CD4-positive, alpha-beta T cell (primary cell): ENCODE measurements around the gene C19orf25. TPM values are rescaled to one million over a fixed set of nuclear protein-coding genes. Genes with fewer than 3 reads are reported as not detected.

Experiments used
- ATAC-seq: fragments of 200-7000 bp; cut with Tn5 transposase; one replicate; pipeline ENCODE4 v1.10.0; 2022; ENCODE audit warnings: mild to moderate bottlenecking; ENCODE audit not compliant: poor library complexity
- CTCF ChIA-PET: fragments of 350-600 bp; sonication (Branson Sonifier 250); formaldehyde crosslinking; loops from one replicate; lab custom pipeline; 2021; ENCODE audit warnings: antibody characterized with exemption, inconsistent platforms; lab: Charles Lee
- POLR2A ChIA-PET: fragments of 350-600 bp; sonication (Branson Sonifier 250); formaldehyde crosslinking; loops from one replicate; lab custom pipeline; 2021; ENCODE audit warnings: antibody characterized with exemption, inconsistent platforms; lab: Charles Lee
- DNase-seq, 14 experiments: peaks; one replicate each; pipeline ENCODE4 v3.0.0-alpha.2; 2013 to 2020; ENCODE audit warnings: mixed read lengths in 2 of 14
- H3K27ac ChIP-seq, 2 donors: one replicate each; pipeline versions ENCODE4 v1.5.1 to v1.7.0; 2013; ENCODE audit warnings: low read length in 2 of 2, low read depth in 1 of 2, mild to moderate bottlenecking in 1 of 2
- H3K27me3 ChIP-seq, 2 experiments: 1 replicate in 1 of 2; 2 replicates in 1 of 2; pipeline versions ENCODE4 v1.6.1 to v1.7.0; 2013; ENCODE audit warnings: low read length in 2 of 2, control low read depth in 1 of 2, mild to moderate bottlenecking in 1 of 2, moderate library complexity in 1 of 2; ENCODE audit not compliant: insufficient read depth in 2 of 2, control insufficient read depth in 1 of 2
- H3K36me3 ChIP-seq: one replicate; pipeline ENCODE4 v1.6.1; 2013; ENCODE audit warnings: low read length, control low read depth; ENCODE audit not compliant: insufficient read depth
- H3K4me1 ChIP-seq: one replicate; pipeline ENCODE4 v1.6.1; 2013; ENCODE audit warnings: low read length, control low read depth; ENCODE audit not compliant: insufficient read depth
- H3K4me3 ChIP-seq: one replicate; pipeline ENCODE4 v1.5.1; 2013; ENCODE audit warnings: mild to moderate bottlenecking, low read length, moderate library complexity
- H3K9me3 ChIP-seq, 2 experiments: 1 replicate in 1 of 2; 2 replicates in 1 of 2; pipeline versions ENCODE4 v1.6.1 to v1.7.0; 2013; ENCODE audit warnings: low read length in 2 of 2, mild to moderate bottlenecking in 2 of 2, control low read depth in 1 of 2, moderate library complexity in 1 of 2; ENCODE audit not compliant: control insufficient read depth in 1 of 2, insufficient read depth in 1 of 2
- H3K27ac Mint-ChIP-seq: one replicate; pipeline ENCODE4 v1.8.0; 2020; ENCODE audit warnings: mixed read lengths
- H3K27me3 Mint-ChIP-seq: one replicate; pipeline ENCODE4 v1.8.0; 2021; ENCODE audit warnings: mixed read lengths
- H3K36me3 Mint-ChIP-seq: one replicate; pipeline ENCODE4 v1.8.0; 2021; ENCODE audit warnings: low read depth, mixed read lengths
- H3K4me1 Mint-ChIP-seq: one replicate; pipeline ENCODE4 v1.8.0; 2021; ENCODE audit warnings: low read depth, mixed read lengths
- H3K4me3 Mint-ChIP-seq: one replicate; pipeline ENCODE4 v1.8.0; 2020; ENCODE audit warnings: mild to moderate bottlenecking, mixed read lengths
- H3K9me3 Mint-ChIP-seq: one replicate; pipeline ENCODE4 v1.8.0; 2020; ENCODE audit warnings: mixed read lengths
- intact Hi-C, 2 experiments: fragments of 100-400 bp; cut with DNase I in 1 of 2; cut with micrococcal nuclease in 1 of 2; formaldehyde crosslinking; loops; one replicate each; pipeline versions ENCODE4 v1.15.1 to v1.9.0; 2023 to 2025; cut with DNase I, micrococcal nuclease
- total RNA-seq, 174 experiments: library from RNA in 2 of 174; stranded (reverse) in 2 of 174; gene quantifications; one replicate each; pipeline ENCODE4 v1.2.3 and lab custom pipeline; 2021 to 2026
- TF ChIP-seq, protein P1 (sequence below): fragments of 200-600 bp; IDR thresholded peaks from one replicate; pipeline ENCODE4 v1.8.0; 2022; ENCODE audit warnings: antibody characterized with exemption, mild to moderate bottlenecking

The C19orf25 gene
- total RNA-seq, 2 experiments from 2014 or later, result 14.9 to 15.8 TPM

DNA sequence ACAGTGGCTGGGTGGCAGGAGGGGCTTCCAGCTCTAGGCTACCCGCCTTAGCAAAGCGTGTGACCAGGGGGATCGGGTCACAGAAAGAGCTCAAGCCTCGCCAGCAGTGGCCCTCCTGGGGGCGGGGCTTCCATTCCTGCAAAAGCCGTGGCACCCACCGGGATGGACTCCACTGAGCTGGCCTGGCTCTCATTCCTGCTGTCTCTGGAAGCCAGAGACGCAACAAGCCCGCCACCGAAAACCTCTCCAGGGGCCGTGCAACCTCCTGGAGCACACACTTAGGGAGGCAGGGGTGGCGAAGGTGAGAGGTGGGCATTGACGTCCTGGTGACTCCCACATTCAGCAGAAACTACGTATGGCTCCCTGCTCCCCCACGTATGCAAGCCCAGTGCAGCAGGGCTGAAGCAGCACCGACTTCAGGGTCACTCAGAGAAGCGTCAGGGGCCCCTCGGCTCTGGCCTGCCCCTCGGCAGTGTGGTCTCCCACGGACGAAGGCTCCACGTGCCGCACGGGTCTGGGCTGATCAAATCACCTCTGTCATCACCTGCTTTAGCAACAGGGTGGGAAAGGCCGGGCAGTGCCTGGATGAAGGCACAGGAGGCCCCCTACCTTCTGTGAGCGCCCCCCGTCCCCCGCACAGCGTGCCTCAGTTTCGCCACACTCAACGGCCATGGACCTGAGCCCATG, 3.1 kb downstream of the C19orf25 start:
- H3K4me3 ChIP-seq, result no peak overlapping the region
- TF ChIP-seq, protein P1, sequence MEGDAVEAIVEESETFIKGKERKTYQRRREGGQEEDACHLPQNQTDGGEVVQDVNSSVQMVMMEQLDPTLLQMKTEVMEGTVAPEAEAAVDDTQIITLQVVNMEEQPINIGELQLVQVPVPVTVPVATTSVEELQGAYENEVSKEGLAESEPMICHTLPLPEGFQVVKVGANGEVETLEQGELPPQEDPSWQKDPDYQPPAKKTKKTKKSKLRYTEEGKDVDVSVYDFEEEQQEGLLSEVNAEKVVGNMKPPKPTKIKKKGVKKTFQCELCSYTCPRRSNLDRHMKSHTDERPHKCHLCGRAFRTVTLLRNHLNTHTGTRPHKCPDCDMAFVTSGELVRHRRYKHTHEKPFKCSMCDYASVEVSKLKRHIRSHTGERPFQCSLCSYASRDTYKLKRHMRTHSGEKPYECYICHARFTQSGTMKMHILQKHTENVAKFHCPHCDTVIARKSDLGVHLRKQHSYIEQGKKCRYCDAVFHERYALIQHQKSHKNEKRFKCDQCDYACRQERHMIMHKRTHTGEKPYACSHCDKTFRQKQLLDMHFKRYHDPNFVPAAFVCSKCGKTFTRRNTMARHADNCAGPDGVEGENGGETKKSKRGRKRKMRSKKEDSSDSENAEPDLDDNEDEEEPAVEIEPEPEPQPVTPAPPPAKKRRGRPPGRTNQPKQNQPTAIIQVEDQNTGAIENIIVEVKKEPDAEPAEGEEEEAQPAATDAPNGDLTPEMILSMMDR, result no peak
- Mint-ChIP-seq H3K4me1 (peaks cover 30% of the 10 kb centered on the region), H3K4me3 (no peak overlapping the region), H3K36me3 (peaks cover 11% of the 10 kb centered on the region), H3K27ac (no peak overlapping the region), H3K9me3 (no peaks in the 10 kb centered on the region), H3K27me3 (no peaks in the 10 kb centered on the region)
- no peak for ATAC-seq
- DNase-seq, result peak in 1 of 14 experiments; percentile 33
- ChIA-PET POLR2A (interaction anchor here (0.7 to 0.8 kb wide), 2 partner anchors 15 to 130 kb away, joined by 3 read pairs; partner anchors contain the start of gene REEP6), CTCF (no interaction called here)
- H3K36me3 ChIP-seq, result peaks cover 14% of the 10 kb centered on the region
- H3K27me3 ChIP-seq, result peaks cover 4 to 5% of the 10 kb centered on the region in 2 experiments
- peaks cover 0 to 3% of the 10 kb centered on the region in 2 experiments for H3K9me3 ChIP-seq
- H3K4me1 ChIP-seq, result peaks cover 44% of the 10 kb centered on the region
- H3K27ac ChIP-seq, result no peak overlapping the region
- intact Hi-C loops, result loop anchor here in 1 of 2 experiments (5.0 to 10.0 kb wide), 2 partner anchors 36 to 201 kb away; partner anchors contain the start of genes ADAMTSL5 and FAM174C

DNA sequence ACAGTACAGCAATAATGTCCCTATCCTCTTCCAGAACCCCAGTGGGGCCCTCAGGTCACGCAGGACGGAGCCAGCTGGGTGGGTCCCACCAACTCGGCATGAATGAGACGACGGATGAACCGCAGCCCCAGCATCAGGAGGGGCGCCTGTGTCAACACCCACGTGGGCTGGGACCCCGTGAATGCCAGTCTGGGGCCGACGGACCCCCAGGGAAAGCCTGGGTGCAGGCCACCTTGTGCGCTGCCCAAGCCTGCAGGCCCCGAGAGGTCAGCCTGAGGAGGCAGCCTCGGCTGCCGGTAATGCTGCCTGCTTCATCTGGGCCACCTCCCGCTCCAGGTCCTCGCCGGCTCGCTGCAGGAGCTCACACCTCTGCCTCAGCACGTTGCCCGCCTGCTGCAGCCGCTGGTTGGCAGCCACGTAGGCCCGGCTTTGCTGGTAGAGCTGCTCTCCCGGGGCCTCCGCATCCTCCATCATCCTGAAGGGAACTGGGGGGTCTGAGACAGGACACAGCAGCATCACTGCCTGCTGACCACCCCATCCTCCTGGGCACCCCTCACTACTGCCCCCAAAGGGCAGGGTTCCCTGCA, 4.2 kb downstream of the C19orf25 start:
- H3K27ac ChIP-seq, result no peak overlapping the region
- TF ChIP-seq, protein P1, result no peak
- H3K27ac Mint-ChIP-seq, result no peak overlapping the region
- peaks cover 30% of the 10 kb centered on the region for H3K4me1 Mint-ChIP-seq
- DNase-seq (peak in 1 of 14 experiments; percentile 32), ATAC-seq (no peak)
- H3K9me3 ChIP-seq, result peaks cover 0 to 5% of the 10 kb centered on the region in 2 experiments
- no peak overlapping the region for H3K4me3 ChIP-seq
- intact Hi-C loops, result loop anchor here in 1 of 2 experiments (5.0 to 10.0 kb wide), 2 partner anchors 37 to 200 kb away; partner anchors contain the start of genes ADAMTSL5 and FAM174C
- ChIA-PET CTCF (no interaction called here), POLR2A (interaction anchor here (0.7 kb wide), 1 partner anchor 131 kb away, joined by 3 read pairs; no protein-coding TSS in a partner anchor)
- H3K4me1 ChIP-seq, result peaks cover 54% of the 10 kb centered on the region
- H3K9me3 Mint-ChIP-seq, result no peaks in the 10 kb centered on the region
- H3K27me3 ChIP-seq, result peaks cover 4 to 5% of the 10 kb centered on the region in 2 experiments
- H3K4me3 Mint-ChIP-seq, result peak overlapping the region; percentile 20
- peaks cover 11% of the 10 kb centered on the region for H3K36me3 Mint-ChIP-seq
- H3K36me3 ChIP-seq, result peaks cover 14% of the 10 kb centered on the region
- no peaks in the 10 kb centered on the region for H3K27me3 Mint-ChIP-seq

DNA sequence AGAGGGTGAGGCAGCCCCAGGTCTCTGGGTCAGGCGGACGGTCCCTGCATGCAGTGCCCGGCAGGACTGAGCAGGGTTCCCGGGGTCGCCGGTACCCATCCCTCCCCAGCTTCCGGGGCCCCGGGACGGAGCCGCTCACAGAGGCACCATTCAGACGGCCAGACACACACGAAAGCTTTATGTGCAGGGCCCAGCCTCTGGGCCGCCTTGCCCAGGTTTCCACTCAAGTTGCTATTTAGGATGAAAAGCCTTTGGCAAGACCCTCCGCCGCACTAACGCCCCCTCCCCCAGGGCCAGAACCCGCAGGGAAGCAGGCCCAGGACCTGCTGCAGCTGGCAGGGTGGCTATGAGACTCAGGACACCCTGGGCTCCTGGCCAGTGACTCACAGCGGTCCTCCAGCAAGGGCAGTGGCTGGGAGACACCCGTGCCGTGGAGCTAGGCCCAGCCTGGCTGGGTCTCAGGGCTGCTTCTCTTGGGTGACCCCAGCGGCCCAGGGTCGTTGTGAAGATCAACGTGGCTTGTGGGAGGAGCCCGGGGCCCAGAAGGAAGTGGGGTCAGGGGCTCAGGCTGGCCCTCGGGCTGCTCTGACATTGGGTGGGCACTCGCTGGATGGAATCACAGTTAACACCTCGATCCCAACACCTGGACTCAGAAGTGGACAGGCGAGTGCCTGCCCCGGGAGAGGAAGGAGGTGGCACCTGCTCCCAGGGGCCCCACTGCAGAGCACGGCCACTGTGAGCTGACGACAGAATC, 4.8 kb downstream of the C19orf25 start:
- H3K4me3 ChIP-seq, result no peak overlapping the region
- H3K4me1 ChIP-seq, result peaks cover 50% of the 10 kb centered on the region
- no peaks in the 10 kb centered on the region for H3K27me3 Mint-ChIP-seq
- ATAC-seq (no peak), DNase-seq (no peak)
- peak overlapping the region; percentile 20 for H3K4me3 Mint-ChIP-seq
- intact Hi-C loops, result loop anchor here in 1 of 2 experiments (10.0 kb wide), 1 partner anchor 199 kb away; the partner anchor contains the start of gene FAM174C
- peaks cover 14% of the 10 kb centered on the region for H3K36me3 ChIP-seq
- peaks cover 28% of the 10 kb centered on the region for H3K4me1 Mint-ChIP-seq
- H3K9me3 Mint-ChIP-seq, result no peaks in the 10 kb centered on the region
- peaks cover 0 to 5% of the 10 kb centered on the region in 2 experiments for H3K9me3 ChIP-seq
- peaks cover 4 to 5% of the 10 kb centered on the region in 2 experiments for H3K27me3 ChIP-seq
- TF ChIP-seq, protein P1, result no peak
- no peak overlapping the region for H3K27ac Mint-ChIP-seq
- CTCF ChIA-PET, result no interaction called here
- H3K36me3 Mint-ChIP-seq, result peaks cover 9% of the 10 kb centered on the region
- no peak overlapping the region for H3K27ac ChIP-seq
- POLR2A ChIA-PET, result no interaction called here
